GM21360 (cell line): Measurements from ENCODE around the gene WDR33.

ENCODE experiments used
- ATAC-seq: cut with Tn5 transposase; IDR thresholded peaks from one replicate; pipeline ENCODE4 v1.9.1; 2021; ENCODE audit warnings: mild to moderate bottlenecking, moderate library complexity; ENCODE audit not compliant: unreplicated experiment

WDR33 gene

GRCh38 chr2:127674241-127675209 is 136.4 kb downstream of the WDR33 start:
- no peak for ATAC-seq

GRCh38 chr2:127673291-127674069 is 137.5 kb downstream of the WDR33 start:
- no peak for ATAC-seq

- no peak for ATAC-seq
Measured at GRCh38 chr2:127672341-127673224, 138.4 kb downstream of the WDR33 start.

- no peak for ATAC-seq
Measured at GRCh38 chr2:127671557-127672302, 139.2 kb downstream of the WDR33 start.

GRCh38 chr2:127670957-127671290 is 140.0 kb downstream of the WDR33 start:
- ATAC-seq, result no peak

GRCh38 chr2:127670055-127670956 is 140.7 kb downstream of the WDR33 start:
- no peak for ATAC-seq

GRCh38 chr2:127669056-127669455 is 141.9 kb downstream of the WDR33 start:
- ATAC-seq, result no peak

- ATAC-seq, result no peak
Measured at GRCh38 chr2:127665267-127665893, 145.6 kb downstream of the WDR33 start.

- no peak for ATAC-seq
Measured at GRCh38 chr2:127664895-127665225, 146.1 kb downstream of the WDR33 start.

GRCh38 chr2:127664065-127664894 is 146.7 kb downstream of the WDR33 start:
- ATAC-seq, result no peak

GRCh38 chr2:127663566-127664064 is 147.4 kb downstream of the WDR33 start:
- ATAC-seq, result no peak

- no peak for ATAC-seq
Measured at GRCh38 chr2:127662937-127663565, 147.9 kb downstream of the WDR33 start.

- no peak for ATAC-seq
Measured at GRCh38 chr2:127661949-127662510, 148.9 kb downstream of the WDR33 start.

- no peak for ATAC-seq
Measured at GRCh38 chr2:127661072-127661649, 149.8 kb downstream of the WDR33 start.

- ATAC-seq, result no peak
Measured at GRCh38 chr2:127660291-127660578, 150.7 kb downstream of the WDR33 start.

- no peak for ATAC-seq
Measured at GRCh38 chr2:127659408-127660290, 151.3 kb downstream of the WDR33 start.
